Measurements from ENCODE around the gene BAK1.

The BAK1 gene

GRCh38 chr6:33590531-33591198 lies 10.6 kb upstream of the BAK1 start:
- no peak for TF ChIP-seq CTCF (IDR thresholded peaks at IDR 0.05; ENCODE audit: low read depth, low read length)
- no peak overlapping the region for H3K4me3 ChIP-seq (ENCODE audit: low read depth, low read length)

- TF ChIP-seq CTCF (IDR thresholded peaks at IDR 0.05; ENCODE audit: low read depth, low read length): peak; percentile 91
- H3K4me3 ChIP-seq (ENCODE audit: low read depth, low read length): no peak overlapping the region
These were observed 9.9 kb upstream of the BAK1 start for GRCh38 chr6:33589731-33590530.

- no peak for TF ChIP-seq CTCF (IDR thresholded peaks at IDR 0.05; ENCODE audit: low read depth, low read length)
These were observed 9.3 kb upstream of the BAK1 start for GRCh38 chr6:33589392-33589730.

GRCh38 chr6:33588894-33589293 lies 8.8 kb upstream of the BAK1 start:
- no peak overlapping the region for H3K4me3 ChIP-seq (ENCODE audit: low read depth, low read length)
- no peak for TF ChIP-seq CTCF (IDR thresholded peaks at IDR 0.05; ENCODE audit: low read depth, low read length)

More at GRCh38 chr6:33589392-33589730, 9.3 kb upstream of the BAK1 start:
- no peak overlapping the region for H3K4me3 ChIP-seq (ENCODE audit: low read depth, low read length)

GRCh38 chr6:33587529-33587928 lies 7.5 kb upstream of the BAK1 start:
- TF ChIP-seq CTCF (IDR thresholded peaks at IDR 0.05; ENCODE audit: low read depth, low read length): no peak
- H3K4me3 ChIP-seq (ENCODE audit: low read depth, low read length): no peak overlapping the region

- H3K4me3 ChIP-seq (ENCODE audit: low read depth, low read length): no peak overlapping the region
- no peak for TF ChIP-seq CTCF (IDR thresholded peaks at IDR 0.05; ENCODE audit: low read depth, low read length)
These were observed 6.1 kb upstream of the BAK1 start for GRCh38 chr6:33586108-33586640.
